Measurements from ENCODE around the gene KREMEN2.
"Not testable (repeated sequence)": the region's sequence is repeated elsewhere in the genome, so short reads cannot be mapped to it uniquely, and the experiment has no call there.

DNA sequence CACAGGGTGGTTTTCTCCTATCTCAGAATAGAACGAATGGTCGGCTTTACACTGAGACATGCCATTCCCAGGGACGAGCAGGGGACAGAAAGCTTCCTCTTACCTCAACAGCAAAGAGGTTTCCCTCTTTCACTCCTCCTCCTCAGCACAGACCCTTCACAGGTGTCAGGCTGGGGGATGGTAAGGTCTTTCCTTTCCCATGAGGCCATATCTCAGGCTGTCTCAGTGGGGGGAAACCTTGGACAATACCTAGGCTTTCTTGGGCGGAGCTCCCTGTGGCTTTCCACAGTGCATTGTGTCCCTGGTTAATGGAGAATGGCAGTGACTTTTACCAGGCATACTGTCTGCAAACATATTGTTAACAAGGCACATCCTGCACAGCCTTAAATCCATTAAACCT is 35.9 kb upstream of the KREMEN2 start:
- TF ChIP-seq, protein P1, sequence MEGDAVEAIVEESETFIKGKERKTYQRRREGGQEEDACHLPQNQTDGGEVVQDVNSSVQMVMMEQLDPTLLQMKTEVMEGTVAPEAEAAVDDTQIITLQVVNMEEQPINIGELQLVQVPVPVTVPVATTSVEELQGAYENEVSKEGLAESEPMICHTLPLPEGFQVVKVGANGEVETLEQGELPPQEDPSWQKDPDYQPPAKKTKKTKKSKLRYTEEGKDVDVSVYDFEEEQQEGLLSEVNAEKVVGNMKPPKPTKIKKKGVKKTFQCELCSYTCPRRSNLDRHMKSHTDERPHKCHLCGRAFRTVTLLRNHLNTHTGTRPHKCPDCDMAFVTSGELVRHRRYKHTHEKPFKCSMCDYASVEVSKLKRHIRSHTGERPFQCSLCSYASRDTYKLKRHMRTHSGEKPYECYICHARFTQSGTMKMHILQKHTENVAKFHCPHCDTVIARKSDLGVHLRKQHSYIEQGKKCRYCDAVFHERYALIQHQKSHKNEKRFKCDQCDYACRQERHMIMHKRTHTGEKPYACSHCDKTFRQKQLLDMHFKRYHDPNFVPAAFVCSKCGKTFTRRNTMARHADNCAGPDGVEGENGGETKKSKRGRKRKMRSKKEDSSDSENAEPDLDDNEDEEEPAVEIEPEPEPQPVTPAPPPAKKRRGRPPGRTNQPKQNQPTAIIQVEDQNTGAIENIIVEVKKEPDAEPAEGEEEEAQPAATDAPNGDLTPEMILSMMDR (IDR thresholded peaks at IDR 0.05; ENCODE audit: low read depth, low read length), result not testable (repeated sequence)
- not testable (repeated sequence) for TF ChIP-seq EZH2phosphoT487 (IDR thresholded peaks at IDR 0.05; ENCODE audit: low read depth)
